Hindlimb muscle (tissue), 1 donor: ENCODE data around the gene TMEM120A. TPM values are rescaled to one million over a fixed set of nuclear protein-coding genes. Genes with fewer than 3 reads are reported as not detected.

Source experiments
- DNase-seq: peaks from one replicate; pipeline ENCODE4 v3.0.0-alpha.2; 2013
- polyA plus RNA-seq: library from polyadenylated mRNA; unstranded; fragments of 120-200 nt; gene quantifications from one replicate; pipeline ENCODE4 v1.2.1, GENCODE V29; 2013; ENCODE audit not compliant: insufficient read length

TMEM120A gene
- polyA plus RNA-seq, 1 donor = 46.9 TPM

DNA sequence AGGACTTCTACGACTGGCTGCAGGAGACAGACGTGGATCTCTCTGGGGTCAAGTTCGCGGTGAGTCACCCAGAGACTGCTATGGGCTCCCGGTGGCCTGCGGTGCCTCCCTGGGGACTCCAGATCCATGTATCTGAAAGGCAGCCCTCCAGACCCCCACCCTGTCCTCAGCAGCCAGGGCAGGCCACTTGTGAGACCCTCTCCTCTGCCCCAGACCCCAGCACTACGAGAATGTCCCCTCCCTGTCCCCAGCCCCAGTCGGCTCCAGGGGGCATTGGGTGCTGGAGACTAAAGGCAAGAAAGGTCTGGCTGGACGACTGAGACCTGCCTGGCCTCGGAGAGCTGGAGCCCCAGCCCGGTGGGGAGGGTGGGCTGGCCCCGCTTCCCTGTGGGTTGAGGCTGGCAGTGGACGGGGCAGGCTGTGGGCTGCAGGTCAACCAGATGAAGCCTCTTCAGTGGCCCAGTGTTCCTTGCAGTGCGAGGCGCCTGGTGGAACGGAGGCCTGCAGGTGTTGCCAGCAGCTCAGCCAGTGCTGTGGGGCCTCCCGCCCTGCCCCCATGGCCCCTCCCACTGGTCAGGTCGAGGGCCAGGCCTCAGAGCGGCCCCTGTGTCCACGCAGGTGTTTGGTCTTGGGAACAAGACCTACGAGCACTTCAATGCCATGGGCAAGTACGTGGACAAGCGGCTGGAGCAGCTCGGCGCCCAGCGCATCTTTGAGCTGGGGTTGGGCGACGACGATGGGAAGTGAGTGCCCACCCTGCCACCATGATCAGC is 13.8 kb downstream of the TMEM120A start:
- no peak for DNase-seq

GRCh38 chr7:75979759-75980429 is 14.5 kb downstream of the TMEM120A start:
- no peak for DNase-seq

DNA sequence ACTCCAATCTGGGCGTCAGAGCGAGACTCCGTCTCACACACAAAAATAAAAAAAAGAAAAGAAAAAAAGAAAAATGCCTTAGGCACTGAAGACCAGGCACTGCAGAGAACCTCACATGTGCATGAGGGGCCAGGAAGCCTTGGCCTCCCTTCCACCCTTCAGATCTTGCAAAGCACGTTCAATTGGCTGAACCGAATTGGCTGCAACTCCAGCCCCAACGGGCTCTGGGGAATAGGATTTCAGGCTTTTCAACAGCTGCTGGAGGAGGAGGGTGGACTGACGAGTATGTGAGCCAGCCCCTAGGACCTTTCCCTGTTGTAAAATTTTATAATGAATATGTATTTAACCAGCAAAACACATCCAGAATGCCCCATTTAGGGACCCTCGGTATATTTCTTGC is 16.7 kb downstream of the TMEM120A start:
- DNase-seq = peak; percentile 84

DNA sequence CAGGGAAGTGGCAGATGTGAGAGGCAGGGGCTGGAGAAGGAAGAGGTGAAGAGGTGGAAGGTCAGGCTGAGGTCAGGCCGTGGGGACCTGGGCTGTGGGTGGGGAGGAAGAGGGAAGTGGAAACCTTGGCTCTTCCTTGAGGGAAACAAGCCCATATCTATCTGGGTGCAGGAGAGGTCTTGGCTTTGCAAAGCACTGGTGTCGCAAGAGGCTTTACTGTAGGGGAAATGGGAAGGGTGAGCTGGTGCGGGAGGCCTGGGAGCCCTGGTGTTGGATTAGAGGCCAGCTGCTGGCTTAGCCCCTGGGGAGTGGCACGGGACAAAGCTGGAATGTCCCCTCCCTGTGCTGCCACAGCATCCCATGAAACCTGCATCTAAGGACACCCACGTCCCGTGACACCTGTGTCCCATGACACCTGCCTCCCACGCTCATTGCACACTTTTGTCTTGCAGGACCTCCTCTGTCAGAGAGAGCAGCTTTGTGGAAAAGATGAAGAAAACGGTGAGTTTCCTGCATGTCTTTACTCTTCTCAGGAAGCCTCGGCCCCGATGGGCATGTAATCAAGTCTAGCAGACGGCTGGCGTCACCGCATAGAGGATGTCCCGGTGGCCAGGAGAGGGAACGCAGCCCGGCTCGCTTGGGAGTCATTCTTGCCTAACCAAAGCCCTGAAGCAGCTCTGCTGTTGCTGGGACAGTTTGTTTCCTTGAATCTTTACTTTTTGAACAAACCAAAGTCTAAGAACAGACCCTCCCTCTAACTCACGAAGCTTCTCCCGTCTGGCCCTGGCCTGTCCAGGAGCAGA is 22.2 kb downstream of the TMEM120A start:
- DNase-seq = no peak

GRCh38 chr7:75971309-75971960 is 23.0 kb downstream of the TMEM120A start:
- no peak for DNase-seq

DNA sequence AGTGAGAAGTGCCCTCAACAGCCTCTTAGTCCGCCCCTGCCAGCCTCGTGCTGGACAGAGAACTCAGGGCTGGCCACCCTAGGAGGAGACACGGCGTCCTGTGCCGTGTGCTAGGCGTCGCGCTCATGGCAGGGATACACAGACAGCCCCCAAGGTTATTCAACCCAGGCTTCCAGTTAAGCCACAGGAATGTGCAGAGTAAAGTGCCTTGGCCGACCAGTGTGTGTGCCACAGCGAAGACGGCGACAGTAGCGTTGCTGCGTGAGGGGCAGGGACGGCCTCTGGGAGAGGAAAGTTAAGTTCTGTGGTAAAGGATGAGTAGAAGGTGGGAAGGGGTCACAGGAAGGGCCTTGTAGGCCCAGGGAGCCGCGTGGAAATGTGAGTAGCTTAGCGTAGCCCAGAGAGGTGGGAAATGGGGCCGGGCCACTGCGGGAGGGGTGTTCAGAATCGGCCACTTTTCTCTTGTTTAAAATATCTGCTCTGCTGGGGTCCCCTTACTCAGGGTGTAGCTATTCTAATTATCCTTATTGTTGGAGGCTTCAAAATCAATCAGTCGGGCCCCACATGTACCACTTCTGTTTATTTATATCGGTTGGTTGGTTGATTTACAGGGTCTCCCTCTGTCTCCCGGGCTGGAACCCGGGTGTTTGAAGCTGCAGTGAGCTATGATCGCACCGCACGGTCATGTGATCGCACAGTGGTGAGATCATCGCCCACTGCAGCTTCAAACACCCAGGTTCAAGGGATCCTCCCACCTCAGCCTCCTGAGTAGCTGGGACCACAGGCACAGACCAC is 24.5 kb downstream of the TMEM120A start:
- no peak for DNase-seq

DNA sequence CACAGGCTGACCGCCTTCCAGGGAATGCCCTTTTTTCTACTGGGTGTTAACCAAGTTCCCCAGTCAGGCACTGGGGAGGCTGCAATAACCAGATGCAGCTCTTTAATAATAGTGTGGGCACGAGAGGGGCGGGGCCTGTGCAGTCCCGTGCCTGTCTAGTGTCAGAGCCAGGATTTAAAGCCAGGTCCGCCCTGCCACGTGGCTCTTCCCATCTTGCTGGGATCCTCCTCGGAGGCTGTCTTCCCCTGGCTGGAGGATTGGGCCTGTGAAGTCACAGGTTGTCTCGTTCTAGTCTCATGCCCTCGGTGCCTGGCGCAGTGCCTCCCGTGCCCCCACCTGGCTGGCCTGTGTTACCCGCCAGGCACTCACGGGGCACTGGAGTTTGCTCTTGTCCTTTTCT is 25.2 kb downstream of the TMEM120A start:
- no peak for DNase-seq

DNA sequence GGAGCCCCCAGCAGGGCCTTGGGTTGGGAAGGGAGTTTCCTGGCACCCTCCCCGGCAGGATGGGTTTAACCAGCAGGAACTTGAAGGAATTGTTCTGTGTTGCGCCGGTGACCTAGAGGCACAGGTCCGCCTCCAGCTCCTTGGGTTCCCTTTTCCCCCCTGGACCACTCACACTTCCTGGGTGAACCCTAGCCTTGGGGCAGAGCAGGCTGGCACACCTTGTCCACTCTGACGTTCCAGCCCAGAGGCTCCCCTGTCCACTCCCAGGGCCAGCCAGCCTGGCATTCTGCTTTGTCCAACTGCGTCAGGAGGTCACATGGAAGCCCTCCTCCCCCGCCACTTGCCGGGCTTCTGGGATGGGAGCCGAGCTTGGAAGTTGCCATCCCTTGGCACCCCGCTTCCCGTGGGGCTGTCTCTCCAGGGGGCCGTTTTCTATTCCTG is 25.8 kb downstream of the TMEM120A start:
- DNase-seq = no peak

DNA sequence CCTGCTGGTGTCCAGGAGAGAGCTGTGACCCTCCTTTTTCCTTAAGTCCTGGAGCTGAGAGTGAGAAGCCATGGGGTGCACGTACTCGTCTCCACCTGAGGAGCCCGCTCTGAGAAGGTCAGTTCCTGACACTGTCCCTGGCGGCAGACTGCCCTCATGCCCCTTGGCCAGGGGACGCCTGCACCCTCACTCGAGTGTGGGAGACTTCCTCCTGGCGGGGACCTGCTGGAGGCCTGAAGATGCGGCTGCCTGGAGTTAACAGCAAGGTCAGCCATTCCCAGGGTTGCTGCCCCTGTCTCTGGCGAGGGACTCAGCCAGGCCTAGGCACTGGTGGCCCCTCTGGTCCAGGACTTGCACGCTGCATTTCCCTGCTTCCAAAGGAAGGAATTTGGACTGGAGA is 26.4 kb downstream of the TMEM120A start:
- DNase-seq = no peak

- DNase-seq = no peak
These were observed 26.9 kb downstream of the TMEM120A start for GRCh38 chr7:75967487-75967997.

DNA sequence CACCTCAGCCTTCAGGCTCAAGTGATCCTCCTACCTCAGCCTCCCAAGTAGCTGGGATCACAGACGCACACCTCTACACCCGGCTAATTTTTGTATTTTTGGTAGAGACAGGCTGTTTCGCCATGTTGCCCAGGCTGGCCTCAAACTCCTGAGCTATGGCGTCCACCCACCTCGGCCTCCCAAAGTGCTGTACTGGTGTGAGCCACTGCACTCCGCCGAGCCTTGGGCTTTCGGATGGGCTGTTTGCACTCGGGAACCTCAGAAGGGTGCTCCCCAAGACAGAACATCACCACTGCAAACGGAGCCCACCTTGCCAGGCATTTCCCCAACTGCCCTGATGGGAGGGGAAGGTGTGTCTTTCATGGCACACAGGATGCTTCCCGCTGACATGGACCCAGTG is 27.3 kb downstream of the TMEM120A start:
- no peak for DNase-seq

DNA sequence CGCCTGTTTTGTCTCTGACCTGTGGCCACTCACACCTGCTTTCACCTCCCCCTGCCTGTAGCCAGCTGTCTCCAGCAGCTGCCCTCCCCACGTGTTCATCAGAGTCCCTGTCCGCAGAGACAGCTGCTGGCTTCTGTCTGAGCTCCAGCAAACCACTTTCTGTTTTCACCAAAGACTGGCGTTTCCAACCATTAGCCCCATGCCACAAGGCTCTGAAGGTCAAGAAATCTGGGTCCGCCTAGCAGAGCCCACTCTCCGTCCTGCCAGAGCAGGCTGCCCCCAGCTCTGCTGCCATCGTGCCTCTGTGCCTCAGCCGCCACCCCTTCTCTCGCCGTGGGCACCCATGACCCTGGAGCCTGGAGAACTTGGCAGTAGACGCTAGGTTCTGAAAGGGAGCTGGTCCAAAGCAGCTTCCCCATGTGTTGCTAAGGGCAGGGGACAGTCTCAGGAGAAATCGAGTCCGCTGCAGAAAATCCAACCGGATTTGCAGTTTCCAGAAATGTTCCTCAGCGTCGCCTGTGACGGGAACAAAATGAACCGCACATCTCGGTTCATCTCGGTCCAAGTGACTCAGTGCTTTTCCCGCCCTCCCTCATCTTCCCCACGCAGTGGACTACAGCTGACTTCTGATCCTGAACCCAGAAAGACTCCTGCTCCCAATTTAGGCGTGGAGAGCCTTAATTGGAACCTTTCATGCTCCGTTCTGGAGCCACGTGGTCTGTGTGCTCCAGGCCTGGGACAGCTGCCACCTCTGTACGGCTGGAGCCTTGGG is 28.0 kb downstream of the TMEM120A start:
- DNase-seq = peak; percentile 74

- DNase-seq = no peak
These were observed 28.8 kb downstream of the TMEM120A start for GRCh38 chr7:75965617-75966016.

- DNase-seq = no peak
These were observed 30.9 kb downstream of the TMEM120A start for GRCh38 chr7:75963381-75963995.

GRCh38 chr7:75962607-75963380 is 31.6 kb downstream of the TMEM120A start:
- DNase-seq = peak; percentile 70

DNA sequence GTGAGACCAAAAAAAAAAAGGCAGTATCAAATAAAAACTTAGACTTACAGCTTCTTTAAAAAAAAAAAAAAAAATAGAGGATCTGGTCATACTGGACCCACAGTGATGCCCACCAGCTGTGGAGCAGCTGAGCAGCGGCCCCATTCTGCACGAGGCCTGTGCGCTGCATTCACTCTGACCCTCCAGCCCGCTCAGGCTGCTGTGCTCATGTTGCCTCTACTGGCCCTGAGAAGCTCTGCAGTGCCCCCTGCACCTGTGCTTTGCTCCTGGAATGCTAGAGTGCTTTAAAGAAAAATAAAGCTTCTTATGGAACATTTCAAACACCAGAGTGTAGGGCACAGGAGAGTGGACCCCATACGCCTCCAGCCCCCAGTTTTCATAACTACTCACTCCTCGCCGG is 33.2 kb downstream of the TMEM120A start:
- no peak for DNase-seq

DNA sequence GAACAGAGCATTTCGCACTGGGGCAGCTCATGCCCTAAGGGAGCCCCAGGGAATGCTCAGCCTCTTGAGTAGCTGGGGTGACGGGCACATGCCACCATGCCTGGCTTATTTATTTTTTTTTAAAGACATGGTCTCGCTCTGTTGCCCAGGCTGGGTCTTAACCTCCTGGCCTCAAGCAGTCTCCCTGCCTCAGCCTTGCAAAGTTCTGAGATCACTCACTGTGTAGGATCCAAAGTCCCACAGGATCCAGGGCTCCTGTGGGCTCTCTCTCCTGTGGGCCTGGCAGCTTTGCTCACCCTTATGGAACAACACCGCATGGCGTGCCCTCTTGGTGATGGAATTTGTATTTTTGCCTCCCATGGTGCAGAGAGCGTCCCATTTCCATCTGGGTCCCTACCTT is 34.0 kb downstream of the TMEM120A start:
- no peak for DNase-seq

- DNase-seq = no peak
These were observed 35.4 kb downstream of the TMEM120A start for GRCh38 chr7:75958802-75959543.
